Activated CD4-positive, CD25-positive, alpha-beta regulatory T cell treated with anti-CD3 and anti-CD28 coated beads, Interleukin-2, amount 50 U/mL, for 72 hours (primary cell): Measurements from ENCODE around the gene KLHDC2.
"Not testable (repeated sequence)": the region's sequence is repeated elsewhere in the genome, so short reads cannot be mapped to it uniquely, and the experiment has no call there.

ENCODE experiments used
- DNase-seq: peaks from one replicate; pipeline ENCODE4 v3.0.0; 2021

Gene KLHDC2

GRCh38 chr14:49767571-49768300 is at the start of gene KLHDC2:
KLHDC2 (plus strand) TSS chr14:49768153; CDS start chr14:49768469, 316 bp downstream.
- DNase-seq: peak; percentile 91

- DNase-seq: no peak
These were observed 47.2 kb upstream of the KLHDC2 start for GRCh38 chr14:49720744-49721143.

- not testable (repeated sequence) for DNase-seq
These were observed 46.1 kb upstream of the KLHDC2 start for GRCh38 chr14:49721733-49722435.

- DNase-seq: no peak
These were observed 40.8 kb upstream of the KLHDC2 start for GRCh38 chr14:49727171-49727570.

- DNase-seq: no peak
These were observed 35.1 kb upstream of the KLHDC2 start for GRCh38 chr14:49732896-49733295.

GRCh38 chr14:49733836-49734235 is 34.1 kb upstream of the KLHDC2 start:
- DNase-seq: no peak

- not testable (repeated sequence) for DNase-seq
These were observed 32.3 kb upstream of the KLHDC2 start for GRCh38 chr14:49735669-49736068.

GRCh38 chr14:49745191-49745590 is 22.8 kb upstream of the KLHDC2 start:
- DNase-seq: no peak

GRCh38 chr14:49746476-49746875 is 21.5 kb upstream of the KLHDC2 start:
- not testable (repeated sequence) for DNase-seq

GRCh38 chr14:49754570-49755097 is 13.3 kb upstream of the KLHDC2 start:
- DNase-seq: no peak

GRCh38 chr14:49755378-49755777 is 12.6 kb upstream of the KLHDC2 start:
- no peak for DNase-seq

- no peak for DNase-seq
These were observed 6.0 kb upstream of the KLHDC2 start for GRCh38 chr14:49761839-49762551.

GRCh38 chr14:49766839-49767238 is 1.1 kb upstream of the KLHDC2 start:
- no peak for DNase-seq

GRCh38 chr14:49767270-49767570 is 733 bp upstream of the KLHDC2 start:
- DNase-seq: no peak

- DNase-seq: peak; percentile 71
These were observed 558 bp downstream of the KLHDC2 start for GRCh38 chr14:49768301-49769121.

GRCh38 chr14:49769171-49769570 is 1.2 kb downstream of the KLHDC2 start:
- DNase-seq: no peak

GRCh38 chr14:49769581-49770211 is 1.7 kb downstream of the KLHDC2 start:
- no peak for DNase-seq

- DNase-seq: no peak
These were observed 2.4 kb downstream of the KLHDC2 start for GRCh38 chr14:49770212-49770817.

GRCh38 chr14:49771691-49772090 is 3.7 kb downstream of the KLHDC2 start:
- DNase-seq: not testable (repeated sequence)

- DNase-seq: no peak
These were observed 6.2 kb downstream of the KLHDC2 start for GRCh38 chr14:49774106-49774505.

- no peak for DNase-seq
These were observed 10.5 kb downstream of the KLHDC2 start for GRCh38 chr14:49778421-49778820.

- not testable (repeated sequence) for DNase-seq
These were observed 13.1 kb downstream of the KLHDC2 start for GRCh38 chr14:49781040-49781439.
